GM03348 (cell line): Measurements from ENCODE around the gene GGNBP2.
A peak's percentile ranks its signal among the peaks of the same experiment; 100 is the strongest.

Source experiments
- DNase-seq: peaks from one replicate; pipeline ENCODE4 v3.0.0; 2012; ENCODE audit warnings: low spot score

GGNBP2 gene

DNA sequence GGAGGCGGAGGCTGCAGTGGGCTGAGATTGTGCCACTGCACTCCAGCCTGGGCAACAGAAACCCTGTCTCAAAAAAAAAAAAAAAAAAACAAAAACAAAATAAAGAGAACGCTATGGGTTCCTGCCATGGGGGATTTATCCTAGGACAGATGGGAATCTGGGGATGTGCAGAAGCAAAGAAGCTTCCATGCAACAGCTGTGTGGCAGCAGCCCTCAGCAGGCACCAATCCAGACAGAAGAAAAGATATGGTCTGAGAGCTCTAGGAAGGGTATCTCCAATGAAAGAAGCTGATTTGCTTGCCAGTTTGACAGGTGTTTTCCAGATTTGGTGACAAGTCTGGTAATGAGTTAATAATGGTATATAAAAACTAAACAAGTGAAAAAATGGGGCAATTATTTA is 21.6 kb upstream of the GGNBP2 start:
- DNase-seq, result no peak

DNA sequence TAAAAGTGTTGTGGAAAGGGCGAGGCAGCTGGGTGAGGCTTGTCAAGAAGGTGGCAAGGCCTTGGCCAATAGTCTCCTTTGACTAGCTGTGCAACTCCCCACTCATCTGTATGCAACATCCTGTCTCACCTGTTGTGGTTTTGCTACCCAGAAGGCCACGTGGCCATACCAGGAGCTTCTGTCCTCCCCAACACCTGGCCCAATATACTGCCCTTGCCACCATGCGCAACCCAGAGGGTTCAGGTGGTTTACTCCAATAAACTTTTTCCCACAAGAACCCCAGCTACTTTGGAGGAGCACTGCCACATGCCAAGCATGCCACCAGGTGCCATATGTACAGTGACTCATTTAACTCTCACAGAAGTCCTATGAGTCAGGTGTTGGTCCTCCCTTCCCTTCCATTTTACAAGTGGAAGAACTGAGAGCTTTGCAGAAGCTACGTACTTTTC is 20.3 kb upstream of the GGNBP2 start:
- DNase-seq, result no peak

DNA sequence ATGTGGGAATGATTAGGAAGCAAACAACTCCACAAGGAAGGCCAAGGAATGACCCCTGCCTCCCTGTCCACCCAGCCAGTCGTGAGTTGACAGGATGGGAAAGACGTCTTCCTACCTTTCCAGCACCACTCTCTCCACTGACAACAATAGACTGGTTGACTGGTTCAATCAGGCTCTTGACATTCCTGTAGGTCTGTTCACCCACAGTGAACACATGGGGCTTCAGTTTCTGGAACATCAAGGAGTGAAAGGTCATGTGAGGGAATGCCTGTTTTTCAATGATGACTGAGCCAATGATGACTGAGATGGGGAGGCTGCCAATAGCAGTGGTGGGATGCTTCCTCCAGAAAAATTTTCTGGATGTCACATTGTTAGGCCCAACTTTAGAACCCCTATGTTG is 19.6 kb upstream of the GGNBP2 start:
- DNase-seq, result peak; percentile 2

DNA sequence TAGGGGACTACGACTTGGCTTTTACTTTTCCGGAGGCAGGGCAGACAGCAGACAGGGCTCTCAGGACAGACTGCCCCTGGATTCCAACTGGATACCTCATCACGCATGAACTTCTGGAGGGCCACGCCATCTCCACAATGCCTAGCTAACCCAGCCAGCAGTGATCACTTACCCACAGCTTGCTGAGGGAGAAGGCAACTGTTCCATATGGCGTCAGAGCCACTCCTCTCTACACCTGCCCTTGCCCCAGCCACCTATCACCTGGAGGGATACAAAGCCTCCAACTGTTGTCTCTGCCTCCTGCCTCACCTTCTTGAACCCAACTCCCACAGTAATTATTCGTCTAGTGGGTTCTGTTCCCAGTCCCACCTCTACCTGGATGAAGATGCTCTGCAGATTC is 18.8 kb upstream of the GGNBP2 start:
- no peak for DNase-seq

DNA sequence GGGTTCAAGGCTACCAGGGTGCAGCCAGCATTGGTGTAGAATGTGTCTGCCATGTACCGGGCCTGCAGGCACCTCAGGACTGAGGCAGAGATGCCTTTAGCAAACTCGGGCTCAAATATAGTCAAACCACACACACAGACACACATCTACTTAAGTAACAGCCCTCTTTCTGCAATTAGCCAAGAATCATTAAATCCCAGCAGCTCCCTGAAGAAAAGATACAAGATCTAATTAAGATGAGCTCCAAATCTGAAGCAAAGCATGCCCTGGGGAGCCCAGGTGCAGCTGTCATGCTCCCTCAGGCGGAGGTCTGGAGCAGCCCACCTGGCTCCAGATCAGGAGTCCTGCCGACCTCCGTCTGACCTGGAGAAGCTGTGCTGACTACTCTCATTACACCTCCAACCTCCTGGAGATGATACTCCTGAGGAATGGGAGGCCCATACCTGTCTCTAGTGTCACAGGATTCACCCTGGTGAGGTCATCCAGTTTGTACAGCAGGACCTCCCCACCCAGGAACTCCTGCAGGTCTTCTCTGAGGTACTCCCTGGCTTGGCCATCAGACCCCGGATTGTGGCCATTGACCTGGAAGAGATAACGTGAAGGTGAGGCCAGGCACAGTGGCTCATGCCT is 17.0 kb upstream of the GGNBP2 start:
- DNase-seq, result no peak

DNA sequence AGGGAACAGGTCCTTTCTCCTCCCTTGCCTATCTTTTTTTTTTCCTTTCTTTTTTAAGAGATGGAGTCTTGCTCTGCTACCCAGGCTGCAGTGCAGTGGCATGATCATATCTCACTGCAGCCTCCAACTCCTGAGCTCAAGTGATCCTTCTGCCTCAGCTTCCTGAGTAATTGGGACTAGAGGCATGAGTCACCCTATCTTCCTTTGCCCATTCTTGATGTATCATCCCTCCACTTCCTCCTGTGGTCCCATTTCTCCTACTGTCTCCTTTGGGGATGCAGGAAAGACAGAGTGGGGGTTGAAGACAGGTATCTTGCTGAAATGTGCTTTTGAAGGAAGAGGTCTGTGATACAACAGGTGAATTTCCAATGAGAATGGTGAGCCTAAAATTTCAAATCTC is 15.6 kb upstream of the GGNBP2 start:
- DNase-seq, result peak; percentile 43

DNA sequence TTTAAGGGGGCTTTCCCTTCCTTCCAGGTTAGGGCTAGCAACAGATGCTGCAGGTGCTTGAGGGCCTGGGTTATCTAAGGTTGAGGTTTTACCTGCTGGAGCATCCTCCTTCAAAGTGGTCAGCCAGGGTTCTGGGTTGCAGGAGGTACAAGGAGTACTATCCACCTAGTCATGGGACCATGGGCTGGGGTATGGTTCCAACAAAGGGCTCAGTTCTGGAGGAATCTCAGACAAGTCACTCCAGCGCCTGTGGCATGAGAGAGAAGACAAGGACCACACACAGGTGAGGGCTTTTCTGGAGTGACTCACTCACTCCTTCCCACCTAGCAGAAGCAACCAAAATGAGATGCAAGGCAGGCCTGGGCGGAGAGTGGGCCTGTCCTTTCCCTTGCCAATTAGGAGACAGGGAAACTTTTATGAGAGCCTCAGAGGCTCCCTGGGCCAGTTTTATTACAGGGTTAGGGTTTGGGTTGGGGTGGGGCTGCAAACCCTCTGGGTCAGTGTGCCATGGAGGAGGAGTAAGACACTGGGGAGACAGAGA is 12.2 kb upstream of the GGNBP2 start:
- DNase-seq, result no peak

DNA sequence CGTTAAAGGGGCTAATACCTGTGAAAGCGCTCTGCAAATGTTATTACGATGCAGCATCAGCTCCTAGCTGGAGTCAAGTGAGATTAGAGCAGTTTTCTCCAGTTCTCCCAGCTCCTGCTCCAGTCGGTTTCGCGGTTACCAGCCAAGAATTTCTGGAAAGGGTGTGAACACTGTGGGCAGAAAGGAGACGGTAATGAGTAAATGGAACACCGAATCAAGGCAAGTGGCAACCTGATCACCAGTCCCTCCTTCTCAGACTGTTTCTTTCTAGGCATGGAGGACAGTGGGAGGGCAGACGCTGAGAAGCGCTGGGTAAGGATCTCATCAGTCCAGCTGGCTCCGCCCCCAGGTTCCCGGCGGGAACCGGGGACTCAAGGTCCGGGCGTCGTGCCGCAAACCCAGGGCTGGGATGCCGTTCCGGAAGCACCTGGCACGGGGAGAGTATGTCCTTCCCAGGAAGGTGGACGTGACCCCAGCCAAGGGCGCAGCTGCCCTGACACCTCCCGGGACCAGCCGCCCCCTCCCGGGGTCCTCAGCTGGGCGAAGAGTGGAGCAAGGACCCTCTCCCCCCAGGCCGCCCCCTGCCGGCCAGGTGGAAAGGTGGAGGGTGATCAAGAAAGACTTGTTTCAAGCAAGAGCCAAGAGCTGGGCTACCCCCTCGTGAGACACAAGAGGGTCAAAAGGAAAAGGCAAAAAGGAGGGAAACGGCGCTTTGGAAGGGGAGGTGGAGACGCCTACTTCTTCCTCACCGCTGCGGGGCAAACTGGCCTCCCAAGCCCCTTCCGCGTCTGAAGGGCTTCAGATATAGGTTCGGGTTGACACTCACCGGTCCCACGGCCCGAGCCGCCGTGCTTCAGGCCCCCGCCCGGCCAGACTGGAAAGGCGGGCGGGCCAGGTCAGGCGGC is 10.5 kb upstream of the GGNBP2 start:
- DNase-seq, result peak; percentile 73

DNA sequence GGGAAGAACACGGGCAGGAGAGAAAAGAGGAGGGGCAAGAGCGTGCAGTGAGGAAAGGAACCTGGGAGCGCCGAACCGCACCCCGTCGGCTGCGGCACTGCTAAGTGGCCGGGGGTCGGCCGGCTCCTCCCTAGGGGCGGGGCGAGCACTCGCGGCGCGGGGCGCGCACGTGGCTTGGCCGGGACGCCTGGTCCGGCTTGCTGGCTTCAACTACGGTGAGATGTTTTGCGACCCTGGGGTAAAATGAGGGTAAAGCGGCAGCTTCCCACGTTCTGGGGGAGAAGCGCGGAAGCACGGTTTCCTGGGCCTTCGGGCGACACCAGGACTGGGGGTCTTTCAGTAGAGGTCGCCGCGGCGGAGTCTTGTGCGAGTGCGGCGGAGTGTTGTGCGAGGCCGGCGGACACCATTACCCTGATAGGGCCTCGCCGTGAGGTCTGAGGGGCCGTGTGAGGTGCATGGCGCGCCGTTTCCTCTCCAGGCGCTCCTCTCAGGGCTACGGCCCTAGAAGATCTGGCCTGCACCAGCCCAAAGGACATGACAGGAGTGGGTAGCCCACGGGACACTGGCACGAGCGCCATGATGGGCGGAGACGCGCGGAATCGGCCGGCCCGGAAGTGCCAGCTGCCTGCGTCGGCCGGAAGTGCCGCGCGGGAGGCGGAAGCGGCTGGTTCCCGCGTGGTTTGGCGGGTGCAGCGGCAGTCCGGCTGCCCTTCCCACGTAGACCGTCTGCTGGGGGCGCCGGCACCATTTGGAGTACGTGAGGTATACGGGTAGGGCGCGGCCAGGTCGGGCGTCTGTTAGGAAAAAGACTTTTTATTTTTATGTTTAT is 9.7 kb upstream of the GGNBP2 start, which contains the start of the genes MYO19 and PIGW:
MYO19 (minus strand) TSS at position 29 of the 829 bp plus-strand sequence. CDS start 2,330 bp downstream, outside the sequence.
PIGW (plus strand) TSS at position 148 of the 829 bp plus-strand sequence. CDS start 2,115 bp downstream, outside the sequence.
- peak; percentile 95 for DNase-seq

DNA sequence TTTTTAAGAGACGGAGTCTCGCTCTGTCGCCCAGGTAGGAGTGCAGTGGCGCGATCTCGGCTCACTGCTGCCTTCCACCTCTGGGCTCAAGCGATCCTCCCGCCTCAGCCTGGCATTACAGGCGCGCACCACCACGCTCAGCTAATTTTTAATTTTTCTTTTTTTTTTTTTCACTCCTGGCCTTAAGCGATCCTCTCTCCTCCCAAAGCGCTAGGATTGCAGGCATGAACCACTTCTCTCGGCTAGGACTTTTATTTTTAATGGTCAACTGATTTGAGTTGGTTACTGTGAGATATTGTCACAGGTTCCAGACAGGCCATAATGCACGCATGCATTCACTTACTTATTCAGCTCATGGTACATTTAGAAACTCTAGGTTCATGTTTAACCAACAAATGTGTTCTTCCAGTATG is 9.0 kb upstream of the GGNBP2 start:
- no peak for DNase-seq

DNA sequence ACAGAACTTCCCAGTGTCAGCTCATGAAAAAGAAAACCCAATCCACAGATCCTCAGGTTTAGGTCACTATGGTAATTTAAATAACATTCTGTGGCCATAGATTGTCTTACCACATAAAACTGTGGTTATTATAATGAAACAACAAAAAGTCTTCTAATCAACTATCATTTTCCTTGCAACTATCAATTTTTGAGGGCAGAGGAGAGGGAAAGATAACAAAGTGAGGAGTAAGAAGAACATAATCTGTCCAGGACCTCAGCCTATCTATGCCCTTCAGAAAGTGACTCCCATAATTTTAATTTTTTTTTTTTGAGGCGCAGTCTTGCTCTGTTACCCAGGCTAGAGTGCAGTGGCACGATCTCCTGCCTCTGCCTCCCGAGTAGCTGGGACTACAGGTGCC is 4.0 kb upstream of the GGNBP2 start:
- DNase-seq, result no peak

DNA sequence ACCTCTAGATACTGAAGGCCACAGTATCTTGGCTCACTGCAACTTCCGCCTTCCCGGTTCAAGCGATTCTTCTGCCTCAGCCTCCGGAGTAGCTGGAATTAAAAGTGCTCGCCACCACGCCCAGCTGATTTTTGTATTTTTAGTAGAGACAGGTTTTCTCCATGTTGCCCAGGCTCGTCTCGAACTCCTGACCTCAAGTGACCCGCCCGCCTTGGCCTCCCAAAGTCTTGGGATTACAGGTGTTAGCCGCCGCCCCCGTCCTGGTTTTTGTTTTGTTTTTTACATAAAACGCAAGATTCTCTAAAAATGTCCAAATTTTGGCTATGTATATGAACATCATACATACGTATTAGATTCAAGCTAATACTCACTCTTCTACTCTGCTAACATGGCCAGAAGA is 2.0 kb upstream of the GGNBP2 start:
- no peak for DNase-seq

DNA sequence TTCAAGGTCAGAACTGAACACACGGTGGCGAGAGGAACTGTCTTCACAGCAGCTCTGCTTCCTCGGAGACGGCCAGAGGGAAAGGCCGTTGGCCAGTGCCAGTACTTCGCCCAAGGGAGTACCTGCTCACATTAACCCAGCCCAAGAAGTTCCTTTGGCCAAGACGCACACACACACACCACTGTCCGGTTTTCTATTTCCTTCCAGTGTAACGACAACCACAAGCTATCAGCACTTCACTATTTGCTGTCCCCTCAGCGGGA is 744 bp upstream of the GGNBP2 start:
- DNase-seq, result peak; percentile 53

DNA sequence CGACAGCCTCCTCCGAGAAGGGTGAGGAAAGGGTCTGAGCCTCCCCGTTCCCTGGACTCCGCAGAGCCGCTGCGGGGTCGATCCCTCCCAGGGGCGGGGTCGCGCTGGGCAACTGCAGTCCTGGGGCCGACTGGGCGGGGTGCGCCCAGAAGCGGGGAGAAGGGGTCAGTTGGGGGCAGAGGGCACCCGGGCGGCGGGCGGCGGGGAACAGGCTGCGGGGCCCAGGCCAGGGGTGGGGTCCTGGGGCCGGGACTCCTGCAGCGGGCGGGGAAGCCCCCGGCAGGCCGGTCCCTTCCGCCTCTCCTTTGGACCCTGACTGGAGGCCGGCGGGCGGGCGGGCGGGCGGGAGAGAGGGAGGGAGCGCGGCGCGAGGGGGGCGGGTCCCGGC is 352 bp downstream of the GGNBP2 start:
- no peak for DNase-seq

DNA sequence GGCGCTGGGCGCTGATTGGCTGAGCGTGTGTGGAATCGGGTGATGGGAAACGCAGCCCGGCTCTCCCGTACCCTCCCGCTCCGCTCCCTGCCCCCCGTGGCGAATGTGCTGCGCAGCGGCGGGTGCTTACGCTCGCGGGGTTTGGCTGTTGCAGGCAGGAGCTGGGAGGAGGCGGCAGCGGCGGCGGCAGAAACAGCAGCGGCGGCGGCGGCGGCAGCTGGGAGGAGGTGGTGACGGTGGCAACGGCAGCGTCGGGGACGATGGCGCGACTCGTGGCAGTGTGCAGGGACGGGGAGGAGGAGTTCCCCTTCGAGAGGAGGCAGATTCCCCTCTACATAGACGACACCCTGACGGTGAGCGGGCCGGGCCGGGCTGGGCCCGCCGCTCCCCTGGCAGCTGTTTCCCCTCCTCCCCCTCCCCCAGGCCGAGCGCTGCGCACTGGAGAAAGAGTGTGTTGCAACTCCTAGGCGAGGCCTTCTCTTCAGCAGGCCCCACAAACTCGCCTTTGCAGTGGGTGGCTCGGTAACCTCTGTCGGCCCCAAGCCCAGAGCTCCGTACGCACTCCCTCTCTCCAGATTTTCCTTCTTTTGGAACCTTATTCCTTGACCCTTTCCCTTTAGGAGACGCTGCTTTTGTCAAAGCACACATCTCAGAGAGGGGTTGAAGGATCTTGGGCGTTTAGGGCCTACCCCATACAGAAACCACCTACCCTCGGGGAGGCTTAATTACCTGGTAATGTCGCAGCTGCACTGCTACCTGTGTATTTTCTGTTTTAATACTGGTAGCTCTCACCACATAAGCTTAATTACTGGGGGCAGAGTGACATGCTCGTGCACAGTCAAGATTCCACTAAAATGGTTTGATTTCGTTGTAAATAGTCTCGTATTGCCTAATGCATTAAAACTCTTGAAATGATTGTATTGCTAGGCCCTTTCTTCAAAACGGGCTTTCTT is 1.0 kb downstream of the GGNBP2 start:
- peak; percentile 99 for DNase-seq

DNA sequence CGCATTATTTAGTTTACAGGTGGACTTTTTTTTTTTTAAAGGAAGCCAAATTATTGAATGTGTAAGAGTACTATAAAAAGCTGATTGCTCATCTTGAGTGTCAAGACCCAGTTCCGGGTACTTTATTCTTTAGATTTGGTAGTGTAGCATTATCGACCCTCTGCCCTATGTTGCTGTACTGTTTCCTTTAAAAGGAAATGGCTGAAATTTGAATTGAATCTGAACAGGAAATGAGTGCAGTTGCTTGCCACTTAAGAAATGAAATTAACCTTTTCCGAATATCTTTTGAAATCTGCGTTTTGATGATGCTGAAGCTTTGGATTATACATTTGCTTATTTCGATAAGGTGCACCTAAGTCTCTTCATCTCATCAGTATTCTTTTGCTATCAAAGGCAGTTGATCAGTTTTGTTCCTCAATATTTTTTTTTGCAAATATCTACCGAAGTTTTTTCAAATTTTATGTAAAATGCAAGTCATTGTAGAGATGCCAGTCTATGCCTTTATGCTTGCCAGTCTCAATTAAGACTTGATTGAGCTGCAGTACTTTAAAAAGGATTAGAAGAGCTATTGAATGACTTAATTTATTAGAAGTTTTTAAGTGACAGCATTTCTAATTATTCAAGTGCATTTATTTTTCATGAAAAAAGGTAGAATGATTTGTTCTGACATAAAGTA is 1.8 kb downstream of the GGNBP2 start:
- no peak for DNase-seq

DNA sequence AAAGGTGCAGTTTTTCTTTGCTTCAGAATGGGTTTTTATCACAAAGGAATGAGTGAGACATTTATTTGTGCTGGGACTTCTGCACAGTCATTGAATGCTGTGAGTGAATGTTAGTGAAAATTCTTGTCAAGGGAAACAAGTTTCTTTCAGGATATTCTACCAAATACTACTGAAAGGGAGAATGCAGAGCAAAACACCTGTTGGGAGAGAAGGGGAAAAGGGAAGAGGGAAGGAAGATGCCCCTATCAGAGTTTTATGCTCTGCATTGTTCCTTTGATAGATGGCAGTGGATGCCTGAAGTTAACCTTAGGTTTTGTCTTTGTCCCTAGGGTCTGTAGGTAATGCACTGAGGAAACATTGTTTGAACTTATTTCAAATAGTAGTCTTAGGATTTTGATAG is 3.1 kb downstream of the GGNBP2 start:
- no peak for DNase-seq

DNA sequence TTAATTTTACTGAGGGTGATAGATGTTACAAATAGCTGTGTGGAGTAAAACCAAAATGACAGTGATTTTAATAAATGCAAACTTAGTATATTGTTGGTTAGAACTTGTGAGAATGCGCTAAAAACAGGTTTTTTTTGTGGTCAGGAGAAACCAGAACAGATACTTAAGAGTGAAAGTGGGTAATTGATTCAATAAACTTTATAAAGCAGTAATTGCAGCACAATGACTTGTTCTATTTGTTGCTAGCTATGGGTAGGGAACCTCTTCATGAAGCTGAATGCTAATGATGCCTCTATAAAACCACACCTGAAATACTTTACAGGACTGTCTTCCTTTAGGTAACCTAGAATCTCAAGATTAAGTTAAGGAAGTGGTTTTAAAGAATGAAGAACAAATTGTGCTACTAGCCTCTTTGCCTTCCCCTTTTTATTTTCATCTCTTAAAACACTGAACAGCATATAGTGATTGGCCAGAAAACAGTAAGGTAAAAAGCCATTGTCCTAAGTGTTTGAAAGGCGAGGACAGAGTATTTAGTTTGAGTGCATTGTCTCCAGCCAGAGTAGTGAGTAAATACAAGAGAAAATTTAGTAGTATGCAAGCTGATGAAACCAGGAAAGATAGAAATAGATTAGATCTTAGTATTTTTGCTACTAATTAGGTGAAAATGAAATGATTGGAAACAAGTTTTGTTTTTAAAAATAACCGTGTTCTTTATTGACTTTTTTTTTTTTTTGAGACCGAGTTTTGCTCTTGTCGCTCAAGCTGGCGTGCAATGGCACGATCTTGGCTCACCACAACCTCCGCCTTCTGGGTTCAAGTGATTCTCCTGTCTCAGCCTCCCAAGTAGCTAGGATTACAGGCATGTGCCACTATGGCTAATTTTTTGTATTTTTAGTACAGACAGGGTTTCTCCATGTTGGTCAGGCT is 6.0 kb downstream of the GGNBP2 start:
- DNase-seq, result no peak

DNA sequence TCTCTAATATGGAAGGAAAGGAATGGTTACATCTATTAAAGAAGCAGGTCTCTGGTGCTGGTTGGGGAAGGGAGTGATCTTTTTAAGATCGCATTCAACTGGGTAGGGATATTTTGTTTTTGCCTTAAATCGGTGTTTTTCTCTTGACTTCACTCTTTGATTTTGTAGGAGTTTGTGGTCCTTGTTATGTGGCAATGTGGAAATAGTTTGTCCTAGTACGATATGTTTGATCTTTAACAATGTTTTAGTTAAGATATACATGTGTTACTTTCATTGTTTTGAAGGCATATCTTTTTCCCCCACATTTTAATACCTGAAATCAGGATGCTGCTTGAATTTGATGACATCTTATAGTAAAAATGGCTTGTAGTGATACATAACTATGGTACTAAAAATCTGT is 8.7 kb downstream of the GGNBP2 start:
- no peak for DNase-seq

DNA sequence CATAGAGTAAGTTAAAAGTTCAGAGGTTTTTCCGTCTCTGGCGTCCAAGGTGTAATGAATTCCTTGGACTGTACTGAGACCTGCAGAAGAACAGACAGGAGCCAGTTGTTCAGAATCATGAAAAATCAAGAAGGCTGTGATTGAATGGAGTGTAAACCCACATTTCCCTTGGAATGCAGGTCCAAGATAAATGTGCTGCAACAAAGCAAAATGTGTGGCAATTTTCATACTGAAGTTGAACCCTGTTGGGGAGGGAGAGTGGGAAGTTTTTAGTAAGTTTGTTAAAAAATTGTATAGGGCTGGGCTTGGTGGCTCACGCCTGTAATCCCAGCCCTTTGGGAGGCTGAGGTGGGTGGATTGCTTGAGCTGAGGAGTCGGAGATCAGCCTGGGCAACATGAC is 21.4 kb downstream of the GGNBP2 start:
- no peak for DNase-seq
